HG03135 (cell line): ENCODE measurements around the gene HES6.

ENCODE experiments used
- ATAC-seq: cut with Tn5 transposase; IDR thresholded peaks from one replicate; pipeline ENCODE4 v1.9.1; 2021; ENCODE audit warnings: mild to moderate bottlenecking, moderate library complexity; ENCODE audit not compliant: unreplicated experiment

Gene HES6

DNA sequence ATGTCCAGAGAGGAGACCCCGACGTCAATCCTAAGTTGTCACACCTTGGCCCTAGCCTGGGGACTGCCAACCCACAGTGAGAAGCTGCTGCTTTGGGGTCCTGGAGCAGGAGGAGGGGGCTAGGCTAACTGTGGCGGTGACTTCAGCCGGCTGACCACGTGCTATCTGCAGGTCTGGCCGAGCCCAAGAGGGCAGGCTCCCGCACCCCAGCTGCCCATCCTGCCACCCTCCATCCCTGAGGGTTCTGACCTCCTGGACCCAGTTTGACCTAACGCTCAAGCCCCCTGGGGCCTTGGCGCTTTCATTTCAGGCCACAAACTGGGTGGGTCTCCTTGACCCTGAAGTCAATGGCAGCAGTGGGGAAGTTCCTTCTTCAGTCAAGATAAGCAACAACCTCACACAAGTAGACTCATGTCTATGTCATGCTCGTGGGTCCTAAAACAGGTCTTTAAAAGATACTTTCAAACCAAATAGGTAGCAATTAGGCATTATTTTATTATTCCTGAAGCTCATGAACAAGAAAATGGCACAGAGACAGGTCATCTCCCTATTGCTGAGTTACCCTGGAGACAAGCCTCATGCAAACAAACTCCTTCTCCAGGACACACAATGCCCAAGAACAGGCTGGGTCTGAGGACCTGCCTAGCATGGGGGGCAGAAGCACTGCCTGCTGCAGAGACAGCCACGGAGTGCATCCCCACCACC lies 2.3 kb downstream of the HES6 start:
- no peak for ATAC-seq

GRCh38 chr2:238236571-238236970 lies 3.3 kb downstream of the HES6 start:
- no peak for ATAC-seq

DNA sequence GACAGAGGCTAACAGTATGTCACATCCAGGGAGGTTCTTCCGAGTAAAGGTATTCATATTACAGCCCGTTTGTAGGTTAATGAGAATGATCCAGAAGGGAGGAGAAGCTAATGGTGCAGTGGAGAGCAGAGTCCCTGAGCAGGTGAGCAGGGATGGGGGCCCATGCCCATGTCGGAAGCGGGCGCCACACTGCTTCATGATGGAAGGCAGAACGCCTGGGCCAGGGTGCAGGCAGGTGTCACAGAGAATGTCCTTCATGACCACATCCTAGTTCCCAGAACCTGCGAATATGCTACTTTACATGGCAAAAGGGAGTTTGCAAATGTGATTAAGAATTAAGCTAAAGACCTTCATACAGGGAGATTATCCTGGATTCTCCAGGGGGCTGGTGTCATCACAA lies 4.0 kb downstream of the HES6 start:
- no peak for ATAC-seq

DNA sequence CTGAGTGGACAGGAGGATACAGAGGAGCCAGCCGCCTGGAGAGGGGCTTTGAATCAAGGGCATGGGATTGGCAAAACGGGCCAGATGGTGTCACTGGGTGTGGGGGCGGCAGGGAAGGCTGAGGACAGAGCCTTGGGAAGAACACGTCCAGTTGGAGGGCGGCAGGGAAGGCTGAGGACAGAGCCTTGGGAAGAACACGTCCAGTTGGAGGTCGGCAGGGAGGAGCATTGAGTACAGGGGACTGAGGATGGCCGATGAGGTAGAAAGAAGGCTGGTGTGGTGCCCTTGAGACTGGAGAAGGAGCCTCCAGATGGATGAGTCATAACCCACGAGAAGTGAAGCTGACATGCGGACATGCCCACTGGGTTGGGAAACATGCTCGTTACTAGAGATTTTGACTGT lies 4.5 kb downstream of the HES6 start:
- ATAC-seq, result no peak

GRCh38 chr2:238233625-238234024 lies 6.2 kb downstream of the HES6 start:
- no peak for ATAC-seq

- no peak for ATAC-seq
Observed at GRCh38 chr2:238231809-238232208, 8.0 kb downstream of the HES6 start.

- ATAC-seq, result peak; percentile 70
Observed at GRCh38 chr2:238231251-238231793, 8.5 kb downstream of the HES6 start.

DNA sequence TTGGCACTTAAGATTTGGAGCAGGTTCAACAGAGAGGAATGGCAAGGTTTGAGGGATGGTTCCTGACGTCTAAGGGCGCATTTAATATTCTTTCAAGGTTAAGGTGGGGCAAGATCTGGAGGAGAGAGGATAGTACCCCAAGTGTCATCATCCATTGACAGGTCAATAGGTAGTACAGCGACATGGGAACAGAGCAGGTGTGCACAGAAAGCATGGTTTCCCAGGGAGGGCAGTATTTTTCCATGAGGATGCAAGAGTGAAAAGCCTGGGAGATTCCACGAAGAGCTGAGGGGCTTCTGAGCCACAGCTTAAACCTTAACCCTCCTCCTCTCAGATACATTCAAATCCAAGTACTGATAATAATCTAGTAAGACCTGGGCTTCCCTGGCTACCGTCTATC lies 9.1 kb downstream of the HES6 start:
- no peak for ATAC-seq

DNA sequence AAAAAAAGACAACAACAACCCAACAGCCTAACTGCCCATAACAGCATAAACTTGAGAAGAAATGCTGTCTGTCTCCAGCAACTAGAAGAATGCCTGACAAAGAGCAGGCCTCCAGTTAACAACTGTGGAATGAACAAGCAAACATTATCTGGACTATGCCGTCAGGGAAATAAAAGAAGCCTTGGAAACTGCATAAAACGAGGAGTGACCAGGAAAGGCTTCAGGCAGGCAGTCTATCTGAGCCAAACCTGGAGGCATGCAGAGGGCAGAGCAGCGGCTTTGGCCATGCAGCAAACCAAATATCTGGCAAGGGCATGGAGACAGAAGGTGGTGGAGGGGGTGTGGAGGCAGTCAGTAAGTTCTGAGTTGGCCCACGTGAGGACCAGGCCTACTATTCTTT lies 11.1 kb downstream of the HES6 start:
- no peak for ATAC-seq

GRCh38 chr2:238227587-238228032 lies 12.2 kb downstream of the HES6 start:
- no peak for ATAC-seq

DNA sequence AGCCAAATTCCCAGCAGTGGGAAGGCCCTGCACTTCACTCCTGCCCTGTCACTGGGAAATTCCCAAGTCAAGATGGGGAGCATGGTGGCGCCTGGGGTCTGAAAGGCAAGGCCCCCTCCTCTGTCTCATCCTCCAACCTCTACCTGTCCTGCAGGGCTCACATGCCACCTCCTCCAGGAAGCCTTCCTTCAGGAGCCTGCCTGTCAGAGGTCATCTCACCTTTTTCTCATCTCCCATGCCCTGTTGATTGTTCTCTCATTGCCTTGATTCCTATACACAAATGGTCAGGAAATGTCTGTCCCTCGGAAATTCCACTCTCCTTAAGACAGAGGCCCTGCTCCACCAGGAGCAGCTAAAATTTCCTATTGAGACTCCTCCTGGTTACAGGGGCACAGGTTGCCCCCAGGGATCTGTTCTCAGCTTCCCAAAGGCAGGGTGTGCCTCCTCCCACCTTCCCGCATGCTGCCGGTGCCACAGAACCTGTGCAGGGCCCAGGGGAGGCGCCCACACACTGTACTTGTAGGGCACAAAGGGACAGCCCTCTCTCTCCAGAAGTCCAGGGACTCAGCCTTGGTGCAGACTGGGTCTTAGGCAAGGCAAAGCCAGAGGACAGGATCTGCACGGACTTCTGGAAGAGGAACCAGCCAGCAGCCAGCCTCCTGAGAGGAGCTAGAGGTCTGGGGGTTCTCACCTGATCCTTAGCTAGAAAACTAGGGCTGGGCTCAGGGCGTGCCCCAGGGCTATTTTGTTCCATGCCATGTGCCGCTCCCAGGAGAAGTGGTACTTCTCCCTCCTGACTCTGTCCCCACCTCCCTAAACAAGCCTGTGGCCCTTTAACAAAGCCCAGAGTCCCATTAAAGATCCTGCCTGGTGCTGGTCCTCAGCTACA lies 12.9 kb downstream of the HES6 start:
- no peak for ATAC-seq

GRCh38 chr2:238225911-238226697 lies 13.7 kb downstream of the HES6 start:
- no peak for ATAC-seq

GRCh38 chr2:238225121-238225520 lies 14.7 kb downstream of the HES6 start:
- no peak for ATAC-seq

GRCh38 chr2:238224356-238225035 lies 15.3 kb downstream of the HES6 start:
- ATAC-seq, result no peak

DNA sequence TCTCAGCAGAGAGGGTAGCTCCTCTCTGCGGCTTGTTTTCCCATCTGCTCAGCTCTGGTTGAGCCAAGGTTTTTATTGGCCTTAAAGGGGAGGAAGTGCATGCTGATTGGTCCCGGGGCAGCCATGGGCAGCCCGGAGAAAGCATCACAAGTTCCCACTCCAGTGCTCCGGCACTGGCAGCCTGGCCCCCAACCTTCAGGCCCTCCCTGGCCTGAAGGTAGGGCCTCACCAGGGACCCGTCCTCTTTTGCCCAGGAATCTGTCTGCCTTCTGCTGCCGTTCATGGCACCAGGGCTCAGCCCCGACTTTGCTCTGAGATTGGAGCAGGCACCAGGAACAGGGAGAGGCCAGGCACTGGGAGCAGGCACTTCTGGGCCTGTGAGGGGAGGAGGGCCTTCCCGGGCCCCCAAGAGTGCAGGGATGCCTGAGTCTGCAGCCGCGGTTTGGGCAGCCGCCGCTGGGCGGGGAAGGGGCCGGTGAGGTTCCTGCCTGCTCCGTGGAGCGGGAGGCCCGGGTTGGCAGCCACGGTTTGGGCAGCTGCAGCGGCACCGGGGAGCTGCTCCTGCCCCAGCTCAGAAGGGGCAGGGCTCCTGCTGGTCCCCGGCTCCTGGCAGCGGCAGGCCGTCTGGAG lies 18.8 kb downstream of the HES6 start:
- no peak for ATAC-seq

DNA sequence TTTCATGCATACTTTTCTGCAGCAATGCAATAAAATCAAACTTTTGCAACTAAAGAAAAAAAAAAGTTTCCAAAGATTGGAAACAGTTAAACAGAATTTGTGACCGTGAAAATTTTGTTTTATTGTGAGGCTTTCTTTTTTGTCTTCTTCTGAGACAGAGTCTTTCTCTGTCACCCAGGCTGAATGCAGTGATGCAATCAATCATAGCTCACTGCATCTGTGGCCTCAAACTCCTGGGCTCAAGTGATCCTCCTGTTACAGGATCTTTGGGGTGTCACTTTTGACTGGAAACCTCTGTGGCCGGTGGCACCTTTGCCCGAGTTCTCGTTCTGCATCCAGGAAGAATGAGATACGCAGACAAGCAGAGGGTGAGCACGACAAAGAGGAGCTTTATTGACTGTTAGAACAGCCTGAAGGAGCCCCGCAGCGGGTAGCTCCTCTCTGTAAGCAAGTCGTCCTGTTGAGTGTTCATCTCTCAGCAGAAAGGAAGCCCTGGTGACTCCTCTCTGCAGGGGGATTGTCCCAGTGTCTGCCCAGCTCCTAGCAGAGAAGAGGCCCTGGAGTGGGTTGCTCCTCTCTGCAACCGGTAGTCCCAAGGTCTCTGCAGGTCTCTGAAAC lies 19.5 kb downstream of the HES6 start:
- ATAC-seq, result no peak

DNA sequence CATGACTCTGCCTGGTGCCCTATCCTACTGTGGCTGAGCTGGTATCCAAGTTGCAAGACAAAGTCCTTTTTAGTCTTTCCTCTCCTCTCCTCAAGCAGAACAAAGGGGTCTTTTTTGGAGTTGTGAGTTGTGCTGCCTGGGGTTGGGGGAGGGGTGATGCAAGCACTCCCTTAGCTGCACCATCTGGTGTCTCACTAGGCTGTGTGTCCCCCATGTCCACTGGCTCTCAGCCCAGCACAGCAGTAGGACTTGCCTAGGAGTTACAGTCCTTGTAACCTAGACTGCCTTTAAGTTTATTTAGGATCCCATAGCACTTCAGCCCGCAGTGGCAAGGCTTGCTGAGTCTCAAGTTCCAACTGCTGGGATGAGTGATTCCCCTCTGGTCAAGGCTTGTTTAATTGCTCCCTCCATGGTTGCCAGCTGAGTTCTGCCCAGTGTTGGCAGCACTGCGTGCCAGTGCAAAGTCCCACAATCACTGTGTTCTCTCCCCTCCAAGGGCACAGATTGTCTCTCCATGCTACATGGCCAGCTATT lies 23.1 kb downstream of the HES6 start:
- no peak for ATAC-seq

GRCh38 chr2:238207006-238207405 lies 32.8 kb downstream of the HES6 start:
- no peak for ATAC-seq

- no peak for ATAC-seq
Observed at GRCh38 chr2:238203973-238204683, 35.7 kb downstream of the HES6 start.
